Breast epithelium (tissue), 3 donors: ENCODE data around the gene FBLL1.

Source experiments
- CTCF ChIP-seq, 3 donors: fragments of 450-650 bp; IDR thresholded peaks; one replicate each; pipeline ENCODE4 v1.5.1; 2016 to 2017; ENCODE audit warnings: antibody characterized with exemption in 3 of 3, mild to moderate bottlenecking in 3 of 3, moderate library complexity in 3 of 3
- POLR2A ChIP-seq: fragments of 450-650 bp; IDR thresholded peaks from one replicate; pipeline ENCODE4 v1.6.1; 2016; ENCODE audit warnings: antibody characterized with exemption, mild to moderate bottlenecking, moderate library complexity
- POLR2AphosphoS5 ChIP-seq, 3 donors: sonication (generic); formaldehyde crosslinking; IDR thresholded peaks; one replicate each; pipeline ENCODE4 v1.6.1; 2017; ENCODE audit warnings: antibody characterized with exemption in 3 of 3

DNA sequence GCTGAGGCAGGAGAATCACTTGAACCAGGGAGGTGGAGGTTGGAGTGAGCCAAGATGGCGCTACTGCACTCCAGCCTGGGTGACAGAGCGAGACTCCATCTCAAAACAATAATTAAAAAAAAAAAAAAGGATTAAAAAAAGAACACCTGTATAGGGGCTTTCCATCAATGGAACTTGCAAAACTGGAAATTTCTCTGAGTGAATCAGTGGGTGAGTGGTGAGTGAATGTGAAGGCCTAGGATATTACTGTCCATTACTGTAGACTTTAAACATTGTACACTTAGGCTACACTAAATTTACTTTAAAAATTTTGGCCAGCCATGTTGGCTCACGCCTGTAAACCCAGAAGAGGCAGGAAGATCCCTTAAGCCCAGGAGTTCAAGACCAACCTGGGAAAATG, 48.5 kb upstream of the FBLL1 start:
- TF ChIP-seq CTCF (IDR thresholded peaks at IDR 0.05) (no peak), POLR2A (no peak), POLR2AphosphoS5 (IDR thresholded peaks at IDR 0.05) (no peak)
